ENCODE results near the gene MTOR.

The MTOR gene

DNA sequence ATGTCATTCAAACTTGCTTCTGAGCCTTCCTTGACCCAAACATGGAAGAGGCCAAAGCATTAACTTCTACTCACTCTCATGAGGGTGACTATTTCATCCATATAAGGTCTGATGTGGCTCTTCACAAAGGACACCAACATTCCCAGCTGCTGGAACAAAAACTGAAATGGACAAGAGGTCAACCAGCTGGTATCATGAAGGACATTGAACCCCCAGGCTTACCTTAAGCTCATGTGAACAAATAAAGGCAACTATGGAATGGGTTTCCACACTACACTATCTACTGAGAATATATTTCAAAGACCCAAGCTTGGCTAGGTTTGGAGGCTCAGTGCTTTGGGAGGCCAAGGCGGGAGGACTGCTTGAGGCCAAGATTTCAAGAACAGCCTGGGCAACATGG is 46.3 kb downstream of the MTOR start:
- DNase-seq (ENCODE audit: low spot score) = no peak

DNA sequence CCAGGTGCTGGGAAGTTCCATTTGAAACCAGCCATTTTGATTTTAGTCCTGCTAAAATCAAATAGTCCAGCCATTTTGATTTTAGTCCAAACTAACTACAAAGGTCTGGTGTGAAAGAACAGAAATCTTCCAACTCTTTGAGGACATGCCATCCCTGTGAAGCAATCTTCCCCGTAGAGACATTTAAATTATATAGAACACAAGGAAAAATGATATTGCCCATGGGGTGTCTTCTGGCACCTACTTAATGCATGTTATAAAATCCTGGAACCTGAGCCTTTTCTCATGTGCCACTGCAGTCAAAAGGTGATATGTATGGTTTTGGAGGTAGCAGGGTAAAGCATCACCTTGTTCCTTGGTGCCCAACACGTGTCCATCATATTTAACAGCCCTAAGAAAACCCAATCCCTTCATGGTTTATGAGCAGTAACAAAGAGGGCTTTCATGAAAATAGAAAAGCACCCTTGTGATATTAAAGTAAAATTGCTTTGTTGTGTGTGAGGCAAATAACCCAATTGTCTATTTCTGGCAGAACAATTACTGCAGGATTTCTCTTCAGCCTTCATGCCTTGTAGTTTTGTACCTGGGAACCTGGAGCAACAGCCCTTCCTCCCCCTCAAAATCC is 46.9 kb downstream of the MTOR start:
- DNase-seq (ENCODE audit: low spot score) = no peak

DNA sequence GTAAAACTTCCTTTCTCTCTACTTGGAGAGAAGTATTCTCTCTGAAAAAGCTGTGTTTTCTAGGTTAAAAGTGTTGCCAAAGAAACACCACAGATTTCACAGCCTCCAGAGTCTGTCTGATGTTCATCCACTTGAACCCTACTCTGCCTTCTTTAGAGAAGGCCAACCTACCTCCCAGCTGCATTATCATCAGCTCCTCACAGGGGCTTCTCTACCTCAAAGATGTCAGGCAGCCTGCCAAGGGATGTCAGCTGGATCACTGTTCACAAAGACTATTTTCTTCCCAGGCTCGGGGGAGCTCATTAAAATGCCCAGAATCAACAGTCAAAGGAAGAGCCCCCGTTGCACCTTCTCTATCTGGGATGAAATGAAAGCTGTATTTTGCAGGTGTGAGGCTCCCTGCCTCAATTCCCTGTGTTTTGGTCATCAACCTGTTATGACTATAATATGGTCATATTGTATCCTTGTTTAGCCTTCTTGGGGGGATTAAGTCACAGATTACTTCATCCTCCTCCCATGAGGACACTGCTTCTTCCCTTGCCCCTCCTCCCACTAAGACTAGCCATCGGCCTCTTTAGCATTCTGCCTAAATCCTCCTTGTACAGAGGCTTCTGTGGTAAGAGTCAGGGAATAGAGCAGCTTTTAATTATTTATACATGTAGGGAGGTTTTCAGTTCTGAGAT is 47.5 kb downstream of the MTOR start:
- DNase-seq (ENCODE audit: low spot score) = no peak

DNA sequence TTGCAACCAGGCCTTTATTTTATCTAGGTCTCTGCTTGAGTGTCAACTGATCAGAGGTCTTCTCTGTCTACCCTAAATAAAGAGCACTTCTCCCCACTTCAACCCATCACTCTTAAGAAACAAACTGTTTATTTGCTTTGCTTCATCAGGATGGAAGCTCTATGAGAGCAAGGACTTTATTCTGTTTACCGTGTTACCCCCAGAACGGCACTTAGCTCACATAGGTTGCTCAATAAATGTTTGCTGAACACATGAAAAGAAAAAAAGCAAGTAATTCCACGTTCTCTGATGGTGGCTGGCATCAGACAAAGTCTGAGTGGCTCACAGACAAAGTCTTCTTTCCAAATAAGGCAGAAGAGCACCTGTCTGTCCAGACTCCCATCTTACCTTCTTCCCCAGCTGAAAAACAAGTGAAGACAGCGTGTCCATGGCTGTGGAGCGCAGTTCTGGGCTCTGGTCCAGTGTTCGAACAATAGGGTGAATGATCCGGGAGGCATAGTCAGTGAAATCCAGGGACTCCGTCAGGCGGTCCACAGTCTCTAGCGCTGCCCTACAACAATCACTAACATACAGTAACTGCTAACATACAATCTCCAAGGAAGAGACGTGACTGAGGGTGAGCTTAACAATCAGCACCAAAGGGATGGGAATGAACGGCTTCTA is 50.3 kb downstream of the MTOR start:
- no peak for DNase-seq (ENCODE audit: low spot score)

DNA sequence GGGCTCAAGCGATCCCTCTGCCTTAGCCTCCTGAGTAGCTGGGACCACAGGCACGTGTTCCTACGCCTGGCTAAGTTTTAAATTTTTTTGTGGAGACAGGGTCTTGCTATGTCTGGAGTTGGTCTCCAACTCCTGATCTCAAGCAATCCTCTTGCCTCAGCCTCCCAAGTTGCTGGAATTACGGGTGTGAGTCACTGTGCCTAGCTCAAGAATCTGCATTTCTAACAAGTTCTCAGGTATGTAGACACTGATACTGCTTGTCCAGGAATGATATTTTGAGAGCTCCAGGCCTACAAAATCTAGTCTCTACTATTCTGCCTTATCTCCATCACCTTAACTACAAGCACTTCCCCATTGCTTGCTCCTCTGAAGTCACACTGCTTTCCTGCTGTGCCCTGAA is 50.9 kb downstream of the MTOR start:
- DNase-seq (ENCODE audit: low spot score) = no peak

DNA sequence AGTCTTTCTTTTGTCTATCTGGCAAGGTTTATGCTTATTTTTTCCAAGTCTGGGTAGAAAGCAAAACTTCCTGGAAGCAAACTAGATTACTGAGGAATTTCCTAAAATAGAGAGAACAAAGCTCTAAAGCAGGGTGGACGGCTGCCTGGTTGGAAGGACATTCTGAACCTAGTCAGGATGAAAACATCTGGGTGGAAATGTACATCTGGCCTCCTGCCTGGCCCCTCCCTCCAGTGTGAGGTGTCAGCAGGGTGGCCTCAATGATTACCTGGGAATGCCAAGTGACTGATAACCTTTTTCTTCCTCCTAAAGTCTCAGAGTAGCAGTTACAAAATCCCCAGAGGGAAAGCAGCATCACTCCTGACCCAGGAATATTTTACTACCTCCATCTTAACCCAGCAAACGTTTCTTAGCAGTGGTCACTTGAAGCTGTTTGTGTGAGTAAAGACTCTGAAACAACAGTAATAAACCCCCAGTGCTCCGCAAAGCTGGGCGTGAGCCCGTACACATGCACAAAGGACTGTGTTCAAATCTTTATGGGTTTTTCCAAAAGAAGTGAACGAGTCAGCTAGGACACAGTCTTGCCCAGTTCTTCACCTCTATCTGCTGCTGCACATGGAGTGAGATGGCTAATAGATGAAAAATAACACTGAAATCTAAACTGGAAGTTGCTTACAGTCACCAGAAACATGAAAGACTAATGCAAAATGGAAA is 54.3 kb downstream of the MTOR start:
- DNase-seq (ENCODE audit: low spot score) = no peak

DNA sequence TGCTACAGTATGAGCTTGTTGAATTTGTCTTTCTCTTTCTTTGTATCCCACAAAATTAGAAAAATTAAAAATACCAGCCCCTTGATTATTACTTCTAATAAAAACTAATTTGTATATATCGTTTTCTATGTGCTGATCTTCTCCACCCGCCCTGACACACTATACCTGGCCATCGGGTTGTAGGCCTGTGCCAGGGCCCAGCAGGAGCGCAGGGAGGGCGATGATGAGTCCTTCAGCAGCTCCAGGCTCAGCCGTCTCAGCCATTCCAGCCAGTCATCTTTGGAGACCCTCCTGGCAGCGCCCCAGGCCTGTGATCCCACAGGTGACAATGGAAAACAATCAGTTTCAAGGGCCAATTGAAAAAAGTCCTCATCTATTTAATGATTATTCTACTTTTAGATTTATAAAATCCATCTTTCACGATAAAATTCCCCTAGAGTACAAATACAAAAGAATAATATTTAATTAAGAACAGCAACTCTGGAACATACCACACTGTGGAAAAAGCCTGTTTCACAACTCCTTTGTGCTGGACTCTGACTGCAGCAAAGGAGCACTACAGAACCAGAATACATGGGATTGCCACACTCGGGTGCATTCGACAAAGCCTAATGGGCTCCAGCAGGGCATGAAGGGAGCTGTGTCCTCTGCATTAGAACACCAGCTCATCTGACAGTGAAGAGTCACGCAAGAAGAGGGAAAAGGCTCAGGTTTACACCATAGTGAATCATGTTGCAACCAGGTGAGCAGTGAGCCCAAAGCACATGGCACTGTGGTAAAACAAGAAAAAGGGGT is 57.8 kb downstream of the MTOR start:
- DNase-seq (ENCODE audit: low spot score) = no peak

DNA sequence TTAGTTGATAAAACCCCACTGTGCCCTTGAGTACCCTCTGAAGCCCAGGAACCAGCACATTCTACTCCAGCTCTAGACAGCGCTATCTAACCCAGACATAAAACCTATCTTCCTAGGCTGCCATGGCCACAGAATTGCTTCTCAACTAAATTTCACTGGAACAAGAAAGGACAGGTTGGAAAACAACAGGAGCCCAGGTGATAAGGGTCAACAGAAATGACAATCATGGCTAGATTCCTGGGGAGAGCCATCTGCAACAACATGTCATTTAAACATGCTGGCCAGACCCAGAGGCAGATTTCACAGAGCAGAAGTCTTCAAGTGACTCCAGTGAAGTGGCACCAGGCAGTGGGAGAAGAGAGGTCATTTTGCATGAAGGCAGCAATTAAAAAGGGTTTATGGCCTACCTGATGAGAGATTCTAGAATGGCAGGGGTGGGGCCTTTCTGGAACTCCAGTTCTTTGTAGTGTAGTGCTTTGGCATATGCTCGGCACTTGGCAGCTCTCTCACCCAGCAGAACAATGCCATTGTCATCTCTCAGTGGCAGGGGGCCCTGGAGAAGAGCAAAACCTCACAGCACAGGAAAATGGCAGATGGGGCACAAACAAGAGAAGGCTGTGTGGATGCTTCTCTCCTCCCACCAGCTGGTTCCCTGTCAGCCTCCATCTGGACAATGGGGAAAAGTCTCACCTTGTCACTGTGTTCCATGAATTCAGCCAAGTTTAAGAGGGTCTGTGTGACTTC is 63.3 kb downstream of the MTOR start:
- no peak for DNase-seq (ENCODE audit: low spot score)

DNA sequence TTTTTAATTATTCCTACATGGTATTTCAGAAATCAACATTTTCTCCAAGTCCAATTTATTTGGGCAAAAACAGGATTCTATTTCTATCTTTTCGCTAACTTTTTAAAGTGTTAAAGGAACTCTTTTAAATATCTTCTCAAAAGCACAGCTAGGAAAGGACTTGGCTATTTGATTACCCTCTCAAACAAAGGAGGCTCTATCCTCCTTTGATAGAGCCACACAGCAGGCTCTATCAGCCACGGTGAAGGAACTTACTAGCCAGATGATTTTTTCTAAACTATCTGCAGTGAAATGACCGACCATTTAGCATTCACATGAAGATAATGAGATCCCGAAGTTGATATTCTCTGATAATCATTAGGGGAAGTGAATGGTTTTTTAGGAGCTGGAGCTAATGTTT is 64.1 kb downstream of the MTOR start:
- no peak for DNase-seq (ENCODE audit: low spot score)

DNA sequence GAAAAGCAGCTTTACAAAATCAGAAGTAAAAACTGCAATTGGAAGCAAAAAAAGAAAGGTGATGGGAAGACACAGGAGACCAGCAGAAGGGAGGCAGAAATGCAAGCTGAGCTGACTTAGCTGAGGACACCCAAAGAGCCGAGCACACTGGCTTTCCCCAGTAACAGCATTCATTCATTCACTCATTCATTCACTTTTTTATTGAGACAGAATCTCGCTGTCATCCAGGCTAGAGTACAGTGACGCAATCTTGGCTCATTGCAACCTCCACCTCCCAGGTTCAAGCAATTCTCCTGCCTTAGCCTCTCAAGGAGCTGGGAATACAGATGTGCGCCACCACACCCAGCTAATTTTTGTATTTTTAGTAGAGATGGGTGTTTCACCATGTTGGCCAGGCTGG is 65.0 kb downstream of the MTOR start:
- no peak for DNase-seq (ENCODE audit: low spot score)

DNA sequence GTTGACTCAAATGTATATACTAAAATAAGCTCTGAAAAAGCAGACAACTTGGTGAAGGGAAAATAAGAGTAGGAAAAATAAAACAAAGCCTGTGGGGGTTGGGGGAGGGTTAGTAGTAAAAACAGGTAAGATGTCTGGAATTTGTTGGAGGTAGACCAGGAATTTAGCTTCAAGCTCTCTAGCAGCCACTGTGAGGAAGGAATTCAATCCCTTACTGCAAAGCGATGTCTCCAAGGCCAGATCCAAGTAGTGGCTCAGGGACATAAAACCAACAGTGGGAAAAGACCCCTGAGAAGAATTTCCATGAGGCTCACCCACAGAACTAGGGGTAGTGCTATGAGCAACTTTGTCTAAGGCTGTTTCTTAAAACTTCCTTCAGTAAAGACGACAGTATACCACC is 65.4 kb downstream of the MTOR start:
- no peak for DNase-seq (ENCODE audit: low spot score)

DNA sequence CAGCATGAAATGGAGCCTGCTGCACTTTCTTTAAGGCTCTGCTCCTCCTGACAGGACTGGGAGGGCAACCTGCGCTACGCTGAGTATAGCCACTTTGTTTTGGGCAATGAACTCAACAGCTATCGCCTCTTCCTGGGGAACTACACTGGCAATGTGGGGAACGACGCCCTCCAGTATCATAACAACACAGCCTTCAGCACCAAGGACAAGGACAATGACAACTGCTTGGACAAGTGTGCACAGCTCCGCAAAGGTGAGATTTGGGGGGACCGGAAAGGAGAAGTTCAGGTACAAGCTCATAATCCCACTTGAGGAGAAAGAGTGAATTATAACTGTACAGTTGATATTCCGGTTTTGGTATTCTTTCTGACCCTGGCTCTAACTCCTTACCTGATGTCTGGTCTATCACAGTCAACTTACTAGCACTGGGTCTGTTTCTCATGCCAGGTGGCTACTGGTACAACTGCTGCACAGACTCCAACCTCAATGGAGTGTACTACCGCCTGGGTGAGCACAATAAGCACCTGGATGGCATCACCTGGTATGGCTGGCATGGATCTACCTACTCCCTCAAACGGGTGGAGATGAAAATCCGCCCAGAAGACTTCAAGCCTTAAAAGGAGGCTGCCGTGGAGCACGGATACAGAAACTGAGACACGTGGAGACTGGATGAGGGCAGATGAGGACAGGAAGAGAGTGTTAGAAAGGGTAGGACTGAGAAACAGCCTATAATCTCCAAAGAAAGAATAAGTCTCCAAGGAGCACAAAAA is 67.8 kb downstream of the MTOR start:
- no peak for DNase-seq (ENCODE audit: low spot score)

DNA sequence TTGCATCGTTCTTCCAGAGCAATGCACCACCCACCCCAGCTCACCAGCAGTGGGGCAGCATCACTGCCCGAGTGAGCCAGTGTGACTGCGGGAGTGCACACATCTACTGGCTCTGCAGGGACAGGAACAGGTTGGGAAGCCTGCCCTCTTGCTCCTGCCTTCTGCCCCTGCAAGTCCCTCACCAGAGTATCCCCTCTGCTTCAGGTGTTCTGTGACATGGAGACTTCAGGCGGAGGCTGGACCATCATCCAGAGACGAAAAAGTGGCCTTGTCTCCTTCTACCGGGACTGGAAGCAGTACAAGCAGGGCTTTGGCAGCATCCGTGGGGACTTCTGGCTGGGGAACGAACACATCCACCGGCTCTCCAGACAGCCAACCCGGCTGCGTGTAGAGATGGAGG is 69.0 kb downstream of the MTOR start:
- no peak for DNase-seq (ENCODE audit: low spot score)

DNA sequence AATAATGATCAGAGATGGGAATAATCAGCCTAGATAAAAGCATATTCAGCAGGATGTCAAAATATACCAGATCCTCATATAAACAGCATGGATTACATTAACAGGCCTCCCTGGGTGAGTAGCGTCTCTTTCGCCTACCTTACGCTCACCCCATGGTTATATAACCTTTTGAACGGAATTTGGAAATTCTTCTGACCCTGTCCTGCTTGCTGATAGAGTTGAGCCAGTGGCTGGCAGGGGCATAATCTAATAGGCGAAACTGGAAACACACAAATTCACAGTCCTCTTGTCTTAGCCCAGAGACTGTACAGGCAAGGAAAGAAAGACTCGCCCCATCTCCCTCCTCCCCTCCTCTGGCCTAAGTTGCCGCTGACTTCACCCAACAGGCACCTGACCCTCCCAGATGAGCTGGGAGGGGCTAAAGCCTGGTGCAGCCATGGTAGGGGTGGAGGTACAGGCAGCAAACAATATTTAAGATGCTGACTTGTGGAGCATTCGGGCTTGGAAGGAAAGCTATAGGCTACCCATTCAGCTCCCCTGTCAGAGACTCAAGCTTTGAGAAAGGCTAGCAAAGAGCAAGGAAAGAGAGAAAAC is 73.4 kb downstream of the MTOR start, which contains the start of gene ANGPTL7:
Gene ANGPTL7, plus strand, starts transcription at position 498 of the 594 bp plus-strand sequence. CDS start 225 bp downstream, outside the sequence.
- DNase-seq (ENCODE audit: low spot score) = no peak

DNA sequence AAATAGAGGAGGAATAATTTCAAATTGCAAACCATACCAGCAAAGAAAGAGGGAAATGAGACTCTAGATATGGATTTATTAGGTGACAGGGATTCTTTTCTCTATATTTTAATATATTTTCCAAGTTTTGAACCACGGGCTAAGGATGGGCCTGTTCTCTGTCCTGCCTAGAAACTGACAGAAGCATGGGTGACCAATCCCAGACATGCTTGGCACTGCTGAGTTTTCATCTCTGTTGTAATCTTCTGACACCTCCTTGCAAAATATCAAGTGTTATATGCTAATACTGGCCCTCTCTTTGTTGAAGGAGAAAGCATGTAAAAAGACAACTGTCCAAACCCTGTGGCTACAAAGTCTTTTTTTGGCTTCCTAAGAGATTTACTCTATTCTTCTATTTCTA is 74.0 kb downstream of the MTOR start:
- DNase-seq (ENCODE audit: low spot score) = no peak

DNA sequence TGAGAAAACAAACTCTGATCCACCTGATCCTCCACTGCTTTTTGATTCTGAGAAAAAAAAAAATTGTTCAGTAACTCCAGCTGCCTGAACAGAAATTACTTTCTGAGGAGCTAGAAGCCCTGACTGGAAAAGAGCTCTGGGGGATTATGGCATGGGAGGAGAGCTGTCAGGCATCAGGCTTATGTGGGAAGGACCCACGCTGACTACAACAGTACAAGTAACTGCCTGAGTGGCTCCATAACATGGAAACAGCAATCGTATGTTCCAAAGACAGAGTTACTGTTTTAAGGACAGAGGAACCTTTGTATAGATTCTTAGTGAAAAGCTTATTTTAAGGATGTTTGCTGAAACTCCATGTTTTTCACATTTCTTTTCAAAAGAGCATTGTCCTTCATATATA is 74.4 kb downstream of the MTOR start:
- DNase-seq (ENCODE audit: low spot score) = no peak

DNA sequence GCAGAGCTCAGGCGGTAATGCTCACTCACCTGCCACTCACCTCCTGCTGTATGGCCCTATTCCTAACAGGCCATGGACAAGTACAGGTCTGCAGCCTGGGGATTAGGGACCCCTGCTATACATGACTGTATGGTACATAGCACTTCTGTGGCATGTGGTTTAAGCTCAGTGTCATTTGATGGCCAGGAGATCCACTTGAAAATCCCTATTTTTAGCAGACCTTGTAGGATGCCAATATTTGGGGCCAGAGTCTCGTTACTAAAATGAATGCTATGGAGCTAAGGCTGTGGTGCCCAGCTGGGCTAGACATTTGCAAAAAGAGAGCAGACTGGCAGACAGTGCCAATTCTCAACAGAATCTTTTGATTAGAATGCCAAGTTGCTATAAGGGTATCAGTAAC is 74.9 kb downstream of the MTOR start:
- DNase-seq (ENCODE audit: low spot score) = no peak

DNA sequence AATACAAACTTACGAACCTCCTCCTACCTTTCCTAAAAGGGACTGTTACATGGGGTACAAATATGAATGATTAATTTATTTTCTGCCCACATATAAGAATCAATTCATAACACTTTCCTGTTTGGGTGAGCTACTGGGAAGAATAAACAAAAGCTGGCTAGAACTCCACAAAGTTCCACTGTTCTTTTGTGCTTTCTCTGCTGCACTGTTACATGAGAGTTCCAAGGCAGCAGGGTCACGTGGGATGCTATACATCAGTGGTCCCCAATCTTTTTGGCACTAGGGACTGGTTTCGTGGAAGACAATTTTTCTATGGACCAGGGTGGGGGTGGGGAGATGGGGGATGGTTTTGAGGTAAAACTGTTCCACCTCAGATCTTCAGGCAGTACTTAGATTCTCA is 75.4 kb downstream of the MTOR start:
- no peak for DNase-seq (ENCODE audit: low spot score)

DNA sequence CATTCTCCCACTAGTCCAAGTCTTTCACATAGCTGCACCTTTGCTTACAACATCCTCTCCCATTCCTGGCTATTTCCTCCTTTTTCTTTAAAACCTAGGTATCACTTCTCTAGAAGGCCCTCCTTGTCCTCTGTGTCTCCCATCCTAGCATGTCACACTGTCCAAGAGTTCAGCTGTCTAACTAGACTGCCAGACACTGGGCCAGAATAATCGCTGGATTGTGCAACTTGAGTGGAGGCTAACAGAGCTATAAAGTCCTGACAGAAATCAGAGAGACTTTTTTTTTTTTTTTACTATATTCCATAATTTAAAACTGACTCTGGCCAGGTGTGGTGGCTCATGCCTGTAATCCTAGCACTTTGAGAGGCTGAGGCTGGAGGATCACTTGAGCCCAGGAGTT is 77.4 kb downstream of the MTOR start:
- DNase-seq (ENCODE audit: low spot score) = no peak

DNA sequence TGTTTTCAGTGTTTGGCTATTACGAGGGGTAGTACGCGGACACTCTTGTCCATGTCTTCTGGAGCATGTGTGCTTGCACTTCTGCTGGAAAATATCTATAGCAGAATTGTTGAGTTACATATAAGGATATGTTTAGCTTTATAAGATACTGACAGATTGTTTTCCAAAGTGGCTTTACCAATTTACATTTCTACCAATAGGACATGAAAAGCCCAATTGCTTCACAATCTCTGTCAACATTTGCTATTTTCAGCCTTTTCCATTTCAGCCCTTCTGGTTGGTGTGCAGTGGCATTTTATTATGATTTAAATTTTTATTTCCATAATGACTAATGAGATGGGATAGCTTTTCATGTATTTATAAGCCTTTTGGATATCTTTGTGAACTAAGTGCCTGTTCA is 79.5 kb downstream of the MTOR start:
- no peak for DNase-seq (ENCODE audit: low spot score)

Data from activated CD4-positive, alpha-beta T cell treated with anti-CD3 and anti-CD28 coated beads, Interleukin-2, Interleukin-4, amounts not matched to agents 100 ng/mL and 50 ng/mL, durations not matched to agents 16 hours and 8 hours (primary cell).